CD14-positive monocyte (primary cell): ENCODE results near the gene NECAB2. TPM values are rescaled to one million over a fixed set of nuclear protein-coding genes. Genes with fewer than 3 reads are reported as not detected.
A peak's percentile ranks its signal among the peaks of the same experiment; 100 is the strongest.

ENCODE experiments used
- DNase-seq, 3 donors: peaks; one replicate each; pipeline ENCODE4 v3.0.0-alpha.2; 2011 to 2022
- H2AFZ ChIP-seq: 2 replicates; pipeline ENCODE4 v1.6.0; 2012; ENCODE audit warnings: mild to moderate bottlenecking, low read depth, low read length, inconsistent platforms; ENCODE audit not compliant: insufficient read depth, poor library complexity, severe bottlenecking
- H3K27ac ChIP-seq, 2 donors: 1 replicate in 1 of 2; 2 replicates in 1 of 2; pipeline ENCODE4 v1.5.1; 2012 to 2013; ENCODE audit warnings: low read length in 2 of 2, control low read depth in 1 of 2, inconsistent platforms in 1 of 2, low read depth in 1 of 2, mild to moderate bottlenecking in 1 of 2
- H3K27me3 ChIP-seq, 2 donors: one replicate each; pipeline versions ENCODE4 v1.6.0 to v1.6.1; 2011 to 2013; ENCODE audit warnings: low read length in 2 of 2; ENCODE audit not compliant: control insufficient read depth in 2 of 2, insufficient read depth in 2 of 2
- H3K36me3 ChIP-seq, 2 donors: replicated peaks in 1 of 2; 1 replicate in 1 of 2; 2 replicates in 1 of 2; pipeline versions ENCODE4 v1.5.1 to v1.6.1; 2012 to 2013; ENCODE audit warnings: low read length in 2 of 2, control low read depth in 1 of 2, inconsistent platforms in 1 of 2, mild to moderate bottlenecking in 1 of 2; ENCODE audit not compliant: insufficient read depth in 2 of 2, control insufficient read depth in 1 of 2
- H3K4me1 ChIP-seq, 2 donors: 1 replicate in 1 of 2; 2 replicates in 1 of 2; pipeline versions ENCODE4 v1.5.1 to v1.6.1; 2012 to 2013; ENCODE audit warnings: low read length in 2 of 2, control low read depth in 1 of 2, inconsistent platforms in 1 of 2, mild to moderate bottlenecking in 1 of 2, moderate library complexity in 1 of 2; ENCODE audit not compliant: insufficient read depth in 2 of 2, control insufficient read depth in 1 of 2
- H3K4me2 ChIP-seq: replicated peaks from 2 replicates; pipeline ENCODE3; 2012; ENCODE audit warnings: low read length, moderate library complexity, mild to moderate bottlenecking; ENCODE audit not compliant: poor library complexity, severe bottlenecking; ENCODE audit errors: extremely low read depth
- H3K4me3 ChIP-seq, 3 experiments: fragments of 200-600 bp in 1 of 3; sonication (generic) in 1 of 3; replicated peaks in 1 of 3; 1 replicate in 2 of 3; 2 replicates in 1 of 3; pipeline ENCODE4 v1.5.1; 2011 to 2013; ENCODE audit warnings: low read length in 3 of 3, mild to moderate bottlenecking in 3 of 3, control low read depth in 2 of 3, low read depth in 2 of 3, inconsistent platforms in 1 of 3, moderate library complexity in 1 of 3
- H3K79me2 ChIP-seq: 2 replicates; pipeline ENCODE4 v1.6.0; 2012; ENCODE audit warnings: mild to moderate bottlenecking, control low read depth, inconsistent platforms, low read length, moderate library complexity; ENCODE audit not compliant: insufficient read depth
- H3K9ac ChIP-seq: 2 replicates; pipeline ENCODE4 v1.6.0; 2017; ENCODE audit warnings: low read length, mild to moderate bottlenecking; ENCODE audit not compliant: insufficient read depth, poor library complexity, severe bottlenecking
- H3K9me3 ChIP-seq, 2 donors: replicated peaks in 1 of 2; 1 replicate in 1 of 2; 2 replicates in 1 of 2; pipeline versions ENCODE4 v1.5.1 to v1.6.1; 2012 to 2013; ENCODE audit warnings: low read length in 2 of 2, control low read depth in 1 of 2; ENCODE audit not compliant: control insufficient read depth in 1 of 2, insufficient read depth in 1 of 2
- H4K20me1 ChIP-seq: 2 replicates; pipeline ENCODE4 v1.6.0; 2012; ENCODE audit warnings: mild to moderate bottlenecking, low read length, control low read depth, moderate library complexity; ENCODE audit not compliant: insufficient read depth
- H3K27ac Mint-ChIP-seq, 7 donors: one replicate each; pipeline ENCODE4 v1.8.0; 2020; ENCODE audit warnings: mild to moderate bottlenecking in 7 of 7, mixed read lengths in 7 of 7, moderate library complexity in 6 of 7, inconsistent platforms in 2 of 7
- H3K27me3 Mint-ChIP-seq, 3 donors: one replicate each; pipeline ENCODE4 v1.8.0; 2021 to 2022; ENCODE audit warnings: low read depth in 3 of 3, mild to moderate bottlenecking in 3 of 3, mixed read lengths in 3 of 3, moderate library complexity in 3 of 3, inconsistent platforms in 1 of 3
- H3K36me3 Mint-ChIP-seq, 2 donors: one replicate each; pipeline ENCODE4 v1.8.0; 2020; ENCODE audit warnings: mixed read lengths in 2 of 2, inconsistent platforms in 1 of 2, mild to moderate bottlenecking in 1 of 2
- H3K4me1 Mint-ChIP-seq: one replicate; pipeline ENCODE4 v1.8.0; 2020; ENCODE audit warnings: mild to moderate bottlenecking, mixed read lengths
- H3K4me3 Mint-ChIP-seq, 2 donors: one replicate each; pipeline ENCODE4 v1.8.0; 2020; ENCODE audit warnings: mild to moderate bottlenecking in 2 of 2, mixed read lengths in 2 of 2, moderate library complexity in 1 of 2
- H3K9me3 Mint-ChIP-seq, 7 donors: one replicate each; pipeline ENCODE4 v1.8.0; 2020 to 2022; ENCODE audit warnings: mixed read lengths in 7 of 7, mild to moderate bottlenecking in 6 of 7, moderate library complexity in 6 of 7, inconsistent platforms in 2 of 7
- CTCF ChIP-seq: fragments of 200-600 bp; IDR thresholded peaks from one replicate; pipeline ENCODE4 v1.8.0; 2022; ENCODE audit warnings: antibody characterized with exemption, mild to moderate bottlenecking
- WGBS: methylation state at CpG from one replicate; pipeline ENCODE4 v1.1.5; 2013; ENCODE audit warnings: missing lambda C conversion rate; ENCODE audit not compliant: insufficient coverage; 5-methylcytosine and 5-hydroxymethylcytosine counted together
- intact Hi-C, 2 donors: fragments of 100-400 bp; cut with micrococcal nuclease; formaldehyde crosslinking; loops; one replicate each; pipeline versions ENCODE4 v1.15.0 to v1.15.1; 2023
- polyA plus RNA-seq, 3 donors: library from polyadenylated mRNA; depleted of rRNA in 1 of 3; unstranded in 2 of 3; stranded (reverse) in 1 of 3; fragments of 300-500 nt in 2 of 3; fragments of >200 nt in 1 of 3; fragmentation: Illumina TruSeq in 2 of 3; gene quantifications; 1 replicate in 2 of 3; 2 replicates in 1 of 3; pipeline ENCODE4 v1.2.3, GENCODE V29; 2012 to 2021

The NECAB2 gene
- polyA plus RNA-seq, 3 donors = 0.33 to 1.4 (median 0.52) TPM

GRCh38 chr16:84036982-84037425 lies 69.0 kb downstream of the NECAB2 start:
- TF ChIP-seq CTCF = no peak
- Mint-ChIP-seq H3K36me3 (peaks cover 0 to 2% of the 10 kb centered on the region in 2 donors), H3K4me3 (no peak overlapping the region), H3K27ac (no peak overlapping the region), H3K9me3 (peaks cover 5 to 24% (median 16%) of the 10 kb centered on the region in 7 donors), H3K27me3 (peaks cover 54 to 77% (median 68%) of the 10 kb centered on the region in 3 donors), H3K4me1 (no peaks in the 10 kb centered on the region)
- Histone ChIP-seq H3K79me2 (no peaks in the 10 kb centered on the region), H3K27ac (no peak overlapping the region), H2AFZ (no peak overlapping the region), H3K4me1 (no peaks in the 10 kb centered on the region), H3K4me3 (no peak overlapping the region), H3K9ac (no peak overlapping the region), H3K4me2 (no peak overlapping the region), H3K9me3 (peaks cover 7 to 12% of the 10 kb centered on the region in 2 donors), H4K20me1 (no peaks in the 10 kb centered on the region), H3K36me3 (no peaks in the 10 kb centered on the region), H3K27me3 (peaks cover 0 to 35% of the 10 kb centered on the region in 2 donors)
- no peak for DNase-seq
- intact Hi-C loops = no loop called here
- 87% methylated on average over 8 of the region's 8 CpGs for WGBS

GRCh38 chr16:84038469-84038868 lies 70.4 kb downstream of the NECAB2 start:
- Histone ChIP-seq H4K20me1 (no peaks in the 10 kb centered on the region), H3K9me3 (peaks cover 7 to 12% of the 10 kb centered on the region in 2 donors), H3K4me2 (no peak overlapping the region), H3K27me3 (peaks cover 0 to 39% of the 10 kb centered on the region in 2 donors), H3K79me2 (no peaks in the 10 kb centered on the region), H3K27ac (no peak overlapping the region), H3K4me1 (no peaks in the 10 kb centered on the region), H3K9ac (no peak overlapping the region), H2AFZ (no peak overlapping the region), H3K36me3 (no peaks in the 10 kb centered on the region), H3K4me3 (no peak overlapping the region)
- Mint-ChIP-seq H3K4me3 (peak overlapping the region in 1 of 2 donors; percentile 49), H3K27me3 (peaks cover 51 to 78% (median 67%) of the 10 kb centered on the region in 3 donors), H3K9me3 (peaks cover 5 to 24% (median 16%) of the 10 kb centered on the region in 7 donors), H3K27ac (no peak overlapping the region), H3K4me1 (no peaks in the 10 kb centered on the region), H3K36me3 (peaks cover 0 to 2% of the 10 kb centered on the region in 2 donors)
- TF ChIP-seq CTCF = no peak
- intact Hi-C loops = no loop called here
- 92% methylated on average over 10 of the region's 12 CpGs for WGBS
- no peak for DNase-seq
